Fibroblast of villous mesenchyme (primary cell): ENCODE measurements around the gene ACTR6. TPM values are rescaled to one million over a fixed set of nuclear protein-coding genes. Genes with fewer than 3 reads are reported as not detected.
"Not testable (repeated sequence)": the region's sequence is repeated elsewhere in the genome, so short reads cannot be mapped to it uniquely, and the experiment has no call there.

Source experiments
- DNase-seq: peaks from one replicate; pipeline ENCODE4 v3.0.0-alpha.2; 2010; ENCODE audit warnings: low read depth
- H3K4me3 ChIP-seq: 2 replicates; pipeline ENCODE4 v1.5.1; 2011; ENCODE audit warnings: low read depth, mild to moderate bottlenecking, low read length
- CTCF ChIP-seq: IDR thresholded peaks from 2 replicates; pipeline ENCODE4 v1.5.1; 2012; ENCODE audit warnings: low read depth, mild to moderate bottlenecking, low read length; ENCODE audit not compliant: insufficient read depth
- total RNA-seq: library from RNA; depleted of rRNA; stranded (reverse); fragments of >200 nt; gene quantifications from 2 replicates; pipeline ENCODE4 v1.2.3, GENCODE V29; 2012

The ACTR6 gene
- total RNA-seq, 1 donor: 21.2 TPM

GRCh38 chr12:100251917-100252316 lies 51.3 kb downstream of the ACTR6 start:
- no peak for DNase-seq
- TF ChIP-seq CTCF: no peak
- no peak overlapping the region for H3K4me3 ChIP-seq

- H3K4me3 ChIP-seq: no peak overlapping the region
- DNase-seq: no peak
- no peak for TF ChIP-seq CTCF
These were observed 52.8 kb downstream of the ACTR6 start for GRCh38 chr12:100253437-100253836.

- H3K4me3 ChIP-seq: no peak overlapping the region
- peak; percentile 30 for DNase-seq
- no peak for TF ChIP-seq CTCF
These were observed 54.3 kb downstream of the ACTR6 start for GRCh38 chr12:100254876-100255275.

- TF ChIP-seq CTCF: no peak
- no peak overlapping the region for H3K4me3 ChIP-seq
- no peak for DNase-seq
These were observed 57.5 kb downstream of the ACTR6 start for GRCh38 chr12:100258127-100258526.

- no peak for DNase-seq
- no peak for TF ChIP-seq CTCF
- no peak overlapping the region for H3K4me3 ChIP-seq
These were observed 62.5 kb downstream of the ACTR6 start for GRCh38 chr12:100263131-100263530.

- not testable (repeated sequence) for H3K4me3 ChIP-seq, DNase-seq
These were observed 64.5 kb downstream of the ACTR6 start for GRCh38 chr12:100265107-100265506.

- DNase-seq: no peak
- TF ChIP-seq CTCF: no peak
- H3K4me3 ChIP-seq: peak overlapping the region; percentile 93
These were observed 65.3 kb downstream of the ACTR6 start for GRCh38 chr12:100265732-100266584.
